SK-N-MC (cell line): ENCODE results near the gene CD83.
A peak's percentile ranks its signal among the peaks of the same experiment; 100 is the strongest.

Source experiments
- DNase-seq: peaks from one replicate; pipeline ENCODE4 v3.0.0-alpha.2; 2011; ENCODE audit warnings: low read depth, low spot score
- H3K27ac ChIP-seq: fragments of 200-600 bp; sonication (generic); 2 replicates; pipeline ENCODE4 v1.5.1; 2016; ENCODE audit warnings: mixed run types
- H3K36me3 ChIP-seq: fragments of 200-600 bp; sonication (generic); 2 replicates; pipeline ENCODE4 v1.6.1; 2017; ENCODE audit warnings: antibody characterized with exemption, low read length, mixed read lengths; ENCODE audit not compliant: insufficient read depth
- H3K4me3 ChIP-seq: fragments of 200-600 bp; sonication (generic); 2 replicates; pipeline ENCODE4 v1.5.1; 2016
- H3K9ac ChIP-seq: fragments of 200-600 bp; sonication (generic); 2 replicates; pipeline ENCODE4 v1.8.0; 2017; ENCODE audit warnings: mixed run types, mixed read lengths; ENCODE audit not compliant: insufficient read length
- H3K9me3 ChIP-seq: fragments of 200-600 bp; sonication (generic); 2 replicates; pipeline ENCODE4 v1.6.1; 2017; ENCODE audit warnings: low read depth, mild to moderate bottlenecking, antibody characterized with exemption, low read length, moderate library complexity, mixed read lengths
- EZH2 ChIP-seq: fragments of 200-600 bp; sonication (generic); IDR thresholded peaks from one replicate; pipeline ENCODE4 v1.6.1; 2017; ENCODE audit warnings: antibody characterized with exemption
- FOXP2 ChIP-seq: optimal IDR thresholded peaks from 2 replicates; pipeline ENCODE3; 2011; ENCODE audit warnings: mild to moderate bottlenecking, moderate library complexity; ENCODE audit not compliant: insufficient read depth; ENCODE audit errors: extremely low read length, control extremely low read depth
- POLR2AphosphoS5 ChIP-seq: IDR thresholded peaks from 2 replicates; pipeline ENCODE4 v1.6.1; 2012; ENCODE audit warnings: mild to moderate bottlenecking, low read depth, low read length, borderline replicate concordance

Gene CD83

DNA sequence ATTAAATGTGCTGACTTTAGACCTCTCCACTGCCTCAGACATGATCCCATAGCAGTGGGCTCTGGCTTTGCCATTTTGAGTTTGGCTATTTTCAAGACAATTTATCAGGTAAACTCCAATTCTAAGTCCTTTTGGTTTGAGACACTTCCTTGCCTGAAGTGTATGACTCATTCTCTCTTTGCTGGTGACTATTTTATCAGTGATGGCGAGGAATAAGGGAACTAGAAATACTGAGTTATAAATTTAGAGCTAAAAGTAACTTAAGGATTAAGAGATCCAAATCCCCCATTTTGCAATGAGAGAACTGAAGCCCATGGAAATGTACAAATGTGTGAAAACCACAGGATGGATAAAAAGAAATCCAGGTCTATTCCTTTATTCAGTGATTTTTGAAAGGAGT is 30.9 kb upstream of the CD83 start:
- no peak for DNase-seq
- Histone ChIP-seq H3K36me3 (no peaks in the 10 kb centered on the region), H3K9me3 (no peaks in the 10 kb centered on the region), H3K4me3 (no peak overlapping the region), H3K27ac (no peak overlapping the region), H3K9ac (no peak overlapping the region)
- TF ChIP-seq FOXP2: no peak
- TF ChIP-seq EZH2: no peak
- TF ChIP-seq POLR2AphosphoS5: no peak

DNA sequence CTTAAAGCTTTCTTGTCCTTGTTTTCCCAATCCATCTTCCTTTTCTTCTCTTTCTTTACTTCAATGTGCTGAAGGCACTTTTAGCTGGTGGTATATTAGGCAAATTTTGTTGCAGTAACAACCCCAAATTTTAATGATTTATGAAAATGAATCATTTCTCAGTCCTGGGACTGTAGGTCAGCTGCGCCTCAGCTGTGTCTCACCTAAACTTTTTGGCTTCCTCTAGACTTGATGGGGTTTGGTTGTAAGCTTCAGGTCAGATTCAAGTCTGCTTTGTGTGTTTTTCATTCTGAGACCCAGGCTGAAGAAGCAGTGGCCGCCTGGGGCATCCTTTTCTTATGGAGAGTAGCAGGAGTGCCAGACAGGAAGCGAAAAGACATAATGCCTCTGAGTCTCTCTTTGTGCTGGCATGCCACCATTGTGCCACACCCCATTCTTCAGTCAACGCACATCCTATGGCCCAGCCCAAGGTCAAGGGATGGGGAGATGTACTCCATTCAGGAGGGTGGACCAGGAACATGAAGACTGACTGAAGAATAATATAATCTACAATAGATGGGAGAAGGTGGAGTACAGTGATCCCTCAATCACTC is 28.9 kb upstream of the CD83 start:
- H3K27ac ChIP-seq: no peak overlapping the region
- DNase-seq: no peak
- H3K9me3 ChIP-seq: no peaks in the 10 kb centered on the region
- TF ChIP-seq POLR2AphosphoS5: no peak
- TF ChIP-seq EZH2: no peak
- no peak for TF ChIP-seq FOXP2
- H3K9ac ChIP-seq: no peak overlapping the region
- H3K4me3 ChIP-seq: no peak overlapping the region
- H3K36me3 ChIP-seq: no peaks in the 10 kb centered on the region

DNA sequence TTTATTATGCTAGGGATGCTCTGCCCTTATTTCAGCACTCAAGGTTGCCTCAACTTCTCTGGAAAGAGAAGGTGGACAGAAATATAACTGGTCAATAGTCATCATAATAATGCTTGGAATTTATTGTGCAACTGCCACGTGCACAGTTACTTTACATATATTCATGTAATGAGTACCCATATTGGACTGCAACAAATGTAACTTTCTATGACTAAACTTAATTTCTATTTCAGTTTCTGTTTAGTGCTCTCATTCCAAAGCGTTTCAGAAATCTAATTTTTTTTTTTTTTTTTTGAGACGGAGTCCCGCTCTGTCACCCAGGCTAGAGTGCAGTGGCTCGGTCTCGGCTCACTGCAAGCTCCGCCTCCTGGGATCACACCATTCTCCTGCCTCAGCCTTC is 28.3 kb upstream of the CD83 start:
- Histone ChIP-seq H3K9me3 (no peaks in the 10 kb centered on the region), H3K9ac (no peak overlapping the region), H3K4me3 (no peak overlapping the region), H3K36me3 (no peaks in the 10 kb centered on the region), H3K27ac (no peak overlapping the region)
- no peak for TF ChIP-seq EZH2
- no peak for TF ChIP-seq FOXP2
- TF ChIP-seq POLR2AphosphoS5: no peak
- no peak for DNase-seq

DNA sequence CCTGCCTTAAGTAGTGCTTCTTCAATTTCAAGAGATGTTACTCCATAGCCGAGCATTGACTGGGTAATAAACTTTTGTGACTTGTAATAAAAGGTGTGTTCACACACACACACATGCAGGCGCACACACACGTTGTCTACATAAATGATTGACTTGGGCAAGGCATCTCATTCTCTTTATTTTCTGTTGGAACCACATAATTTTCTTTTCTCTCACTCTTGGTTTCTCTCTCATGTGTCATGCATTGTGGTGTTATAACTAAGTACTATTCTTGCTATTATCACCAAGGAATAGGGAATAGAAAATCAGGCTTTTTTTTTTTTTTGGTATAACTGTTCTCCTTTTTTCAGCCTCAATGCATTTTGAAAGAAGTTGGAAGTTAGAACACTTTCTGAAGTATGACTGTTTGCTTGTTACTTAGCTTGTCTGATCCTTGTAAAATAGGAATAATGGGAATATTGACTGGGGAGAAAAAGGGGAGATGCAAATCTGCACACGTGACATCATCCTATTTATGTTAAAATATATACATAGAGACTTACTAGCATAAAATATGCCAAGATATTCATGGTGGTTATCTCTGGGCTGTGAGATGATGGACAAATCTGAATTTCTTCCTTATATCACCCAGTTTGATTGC is 26.1 kb upstream of the CD83 start:
- no peak overlapping the region for H3K27ac ChIP-seq
- TF ChIP-seq POLR2AphosphoS5 (no peak), EZH2 (no peak), FOXP2 (no peak)

DNA sequence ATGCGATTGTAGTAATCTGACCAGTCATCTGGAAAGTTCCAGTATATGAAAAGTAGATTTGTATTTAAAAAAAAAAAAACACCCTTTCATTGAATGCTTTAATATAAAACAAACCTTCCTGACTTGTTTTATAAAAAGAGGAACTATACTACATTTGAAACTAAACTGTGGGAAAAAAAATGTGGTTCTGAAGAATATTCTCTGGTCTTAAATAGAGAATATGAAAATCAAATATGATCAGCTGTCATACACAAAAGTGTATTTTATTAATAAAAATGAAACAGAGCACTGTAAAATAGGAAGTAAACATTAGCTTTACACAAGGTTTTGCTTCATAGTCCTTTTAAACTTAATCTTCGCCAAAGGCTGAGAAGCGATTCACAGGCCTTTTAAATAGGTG is 25.3 kb upstream of the CD83 start:
- Histone ChIP-seq H3K9ac (no peak overlapping the region), H3K36me3 (no peaks in the 10 kb centered on the region), H3K9me3 (no peaks in the 10 kb centered on the region), H3K4me3 (no peak overlapping the region), H3K27ac (no peak overlapping the region)
- no peak for DNase-seq
- TF ChIP-seq FOXP2: no peak

More for the DNA sequence above, 26.1 kb upstream of the CD83 start:
- DNase-seq: no peak
- H3K4me3 ChIP-seq: no peak overlapping the region
- H3K9me3 ChIP-seq: no peaks in the 10 kb centered on the region
- H3K9ac ChIP-seq: no peak overlapping the region
- H3K36me3 ChIP-seq: no peaks in the 10 kb centered on the region

DNA sequence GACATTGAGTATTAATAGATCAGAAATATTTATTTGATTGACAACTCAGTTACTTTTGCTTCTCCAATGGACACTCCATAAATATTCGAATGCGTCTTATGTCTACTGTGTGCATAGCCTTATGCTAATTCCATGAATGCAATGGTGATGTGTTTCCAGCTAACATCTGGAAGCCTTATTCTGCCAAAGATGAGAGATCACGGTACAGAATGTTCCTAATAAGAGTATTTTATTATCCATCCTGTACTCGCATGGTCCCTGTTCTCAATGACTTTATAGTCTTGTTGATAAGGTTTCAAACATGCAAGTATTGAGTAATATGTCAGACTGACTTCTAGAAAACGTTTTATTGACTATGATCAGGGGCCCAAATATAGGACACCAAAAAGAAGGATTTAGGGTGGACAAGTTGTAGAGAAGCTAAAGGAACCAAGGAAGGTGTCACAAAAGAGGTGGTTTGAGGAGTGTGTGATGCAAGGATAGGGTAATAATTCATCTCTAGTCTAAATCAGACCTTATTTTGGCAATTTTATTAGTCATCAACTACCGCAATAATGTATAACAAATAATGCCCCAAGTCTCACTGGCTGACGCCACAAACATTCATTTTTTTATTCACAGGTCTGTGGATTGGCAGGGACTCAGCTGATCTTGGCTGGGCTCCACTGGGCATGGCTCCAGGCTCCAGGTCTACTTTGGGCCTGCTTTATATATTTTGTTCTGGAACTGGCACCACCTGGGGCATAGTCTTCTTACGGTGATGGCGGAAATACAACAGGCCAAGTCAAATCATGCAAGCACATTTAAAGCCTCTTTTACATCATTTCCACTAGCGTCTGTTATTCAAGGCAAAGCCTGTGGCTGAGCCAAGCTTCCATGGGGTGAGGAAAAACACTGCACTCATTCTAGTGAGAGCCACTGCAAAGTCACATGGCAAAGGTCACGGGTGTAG is 24.5 kb upstream of the CD83 start:
- H3K36me3 ChIP-seq: no peaks in the 10 kb centered on the region
- no peaks in the 10 kb centered on the region for H3K9me3 ChIP-seq
- TF ChIP-seq EZH2 (no peak), POLR2AphosphoS5 (no peak), FOXP2 (no peak)
- no peak overlapping the region for H3K9ac ChIP-seq
- H3K27ac ChIP-seq: no peak overlapping the region
- DNase-seq: no peak
- no peak overlapping the region for H3K4me3 ChIP-seq

DNA sequence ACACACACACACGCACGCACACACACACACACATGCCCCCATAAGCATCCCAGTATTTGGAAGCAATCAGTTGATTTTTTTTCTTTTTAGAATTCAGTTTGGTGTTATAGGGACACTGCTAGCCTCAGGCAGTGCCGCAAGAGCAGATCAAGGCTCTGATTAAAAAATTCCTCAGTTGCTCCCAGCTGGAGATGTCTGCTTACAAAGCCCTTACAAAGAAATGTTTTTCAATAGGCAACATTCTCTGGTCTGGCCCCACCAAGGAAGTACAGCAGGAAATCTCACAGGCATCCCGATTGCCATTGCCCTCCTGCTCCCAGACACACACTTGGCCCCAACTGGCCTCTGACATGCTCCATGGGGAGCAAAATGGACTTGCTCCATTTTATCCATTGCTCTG is 22.9 kb upstream of the CD83 start:
- no peak overlapping the region for H3K9ac ChIP-seq
- DNase-seq: peak; percentile 95
- no peaks in the 10 kb centered on the region for H3K9me3 ChIP-seq
- peak overlapping the region; percentile 34; the same call in 1 of the 2 replicates for H3K4me3 ChIP-seq
- no peaks in the 10 kb centered on the region for H3K36me3 ChIP-seq
- H3K27ac ChIP-seq: peak overlapping the region; percentile 81
- no peak; the same call in 1 of the 2 replicates for TF ChIP-seq POLR2AphosphoS5
- no peak for TF ChIP-seq EZH2
- TF ChIP-seq FOXP2: no peak

DNA sequence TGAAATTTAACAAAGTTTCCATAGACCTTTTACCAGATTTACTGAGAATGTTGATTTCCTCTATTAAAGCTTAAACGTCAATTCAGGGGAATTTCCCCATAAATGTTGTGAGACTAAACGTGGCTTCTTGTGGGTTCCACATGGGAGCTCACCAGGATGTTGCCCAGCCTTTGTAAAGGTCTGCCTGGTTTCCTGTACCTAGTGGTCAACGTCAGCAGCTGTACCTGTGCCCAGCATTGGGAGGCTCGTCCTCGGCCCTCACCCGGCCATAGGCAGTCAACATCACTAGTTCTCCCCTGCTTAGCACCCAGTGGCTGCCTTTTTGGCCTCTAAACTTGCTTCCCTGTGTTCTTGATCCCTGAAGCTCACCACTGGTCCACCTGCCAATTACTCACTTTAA is 22.1 kb upstream of the CD83 start:
- TF ChIP-seq FOXP2 (no peak), EZH2 (no peak), POLR2AphosphoS5 (no peak)
- Histone ChIP-seq H3K36me3 (no peaks in the 10 kb centered on the region), H3K9me3 (no peaks in the 10 kb centered on the region), H3K27ac (peak overlapping the region; percentile 81; the same call in 1 of the 2 replicates), H3K9ac (no peak overlapping the region), H3K4me3 (no peak overlapping the region)
- DNase-seq: no peak

DNA sequence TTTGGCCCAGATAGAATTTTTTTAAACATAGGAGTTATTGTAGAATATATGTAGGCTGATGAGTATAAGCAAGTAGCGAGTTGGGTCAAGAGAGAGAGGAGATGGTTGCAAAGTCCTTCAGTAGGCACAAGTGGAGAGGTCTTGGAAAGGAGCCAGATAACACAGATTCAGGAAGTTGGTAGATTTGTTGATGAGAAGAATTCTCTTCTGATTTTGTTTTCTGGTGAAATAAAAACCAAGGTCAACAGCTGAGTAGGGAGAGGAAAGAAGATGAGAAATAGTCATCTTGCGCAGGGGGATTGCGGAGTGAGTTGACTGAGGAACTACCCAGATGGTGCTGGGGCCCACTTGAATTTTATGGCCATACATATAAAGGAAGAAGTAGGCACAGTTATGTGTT is 17.4 kb upstream of the CD83 start:
- H3K9me3 ChIP-seq: no peaks in the 10 kb centered on the region
- H3K4me3 ChIP-seq: no peak overlapping the region
- peak overlapping the region; percentile 45 for H3K27ac ChIP-seq
- no peak overlapping the region for H3K9ac ChIP-seq
- no peaks in the 10 kb centered on the region for H3K36me3 ChIP-seq
- no peak for TF ChIP-seq FOXP2
- no peak; the same call in 1 of the 2 replicates for TF ChIP-seq POLR2AphosphoS5
- TF ChIP-seq EZH2: no peak
- DNase-seq: no peak
